IPS DF 6.9 (cell line): ENCODE measurements around the gene GUCY1A1.

Experiments
- DNase-seq: peaks from one replicate; pipeline ENCODE4 v3.0.0-alpha.2; 2013; ENCODE audit warnings: low read depth, low spot score
- H3K27ac ChIP-seq: one replicate; pipeline ENCODE4 v1.5.1; 2013; ENCODE audit warnings: low read length, control low read depth
- H3K27me3 ChIP-seq: 2 replicates; pipeline ENCODE4 v1.6.1; 2013; ENCODE audit warnings: mild to moderate bottlenecking, low read length; ENCODE audit not compliant: control insufficient read depth, insufficient read depth
- H3K36me3 ChIP-seq: 2 replicates; pipeline ENCODE4 v1.6.1; 2013; ENCODE audit warnings: low read length; ENCODE audit not compliant: control insufficient read depth, insufficient read depth
- H3K4me1 ChIP-seq: 2 replicates; pipeline ENCODE4 v1.6.1; 2013; ENCODE audit warnings: low read length; ENCODE audit not compliant: control insufficient read depth, insufficient read depth
- H3K4me3 ChIP-seq: 2 replicates; pipeline ENCODE4 v1.5.1; 2013; ENCODE audit warnings: mild to moderate bottlenecking, low read length
- H3K9me3 ChIP-seq: 2 replicates; pipeline ENCODE4 v1.6.1; 2013; ENCODE audit warnings: low read length, inconsistent platforms; ENCODE audit not compliant: control insufficient read depth, insufficient read depth
- WGBS: extraction: QIAGEN DNeasy Blood & Tissue Kit; methylation state at CpG from one replicate; pipeline ENCODE4 v1.1.7; 2013; ENCODE audit warnings: mixed read lengths, missing lambda C conversion rate; ENCODE audit not compliant: insufficient read length, insufficient coverage; 5-methylcytosine and 5-hydroxymethylcytosine counted together

GUCY1A1 gene

DNA sequence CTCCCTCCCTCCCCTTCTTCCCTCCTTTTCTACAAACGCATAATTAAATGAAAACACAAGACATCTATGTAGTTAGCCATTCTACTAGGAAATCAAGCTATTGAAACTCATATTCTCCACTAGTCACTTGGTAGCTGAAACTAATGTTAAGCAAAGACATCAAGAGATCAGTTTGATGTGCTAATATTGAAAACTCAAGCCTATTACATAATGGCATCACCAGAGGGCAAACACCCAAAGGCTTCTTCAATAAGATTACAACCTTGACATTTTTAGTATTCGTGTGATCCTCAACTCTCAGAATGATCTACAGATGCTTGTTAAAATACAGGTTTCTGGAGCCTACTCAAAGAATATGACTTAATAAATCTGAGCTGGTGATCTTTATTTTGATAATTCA is 6.2 kb upstream of the GUCY1A1 start:
- 100% methylated on average over 1 of the region's 2 CpGs for WGBS
- H3K27me3 ChIP-seq, result peaks cover 8% of the 10 kb centered on the region; the same call in 1 of the 2 replicates
- DNase-seq, result no peak
- no peaks in the 10 kb centered on the region for H3K9me3 ChIP-seq
- no peaks in the 10 kb centered on the region for H3K4me1 ChIP-seq
- H3K36me3 ChIP-seq, result no peaks in the 10 kb centered on the region
- no peak overlapping the region for H3K27ac ChIP-seq
- no peak overlapping the region for H3K4me3 ChIP-seq

- DNase-seq, result no peak
- Histone ChIP-seq H3K9me3 (no peaks in the 10 kb centered on the region), H3K27ac (no peak overlapping the region), H3K4me1 (no peaks in the 10 kb centered on the region), H3K27me3 (peaks cover 37% of the 10 kb centered on the region), H3K36me3 (no peaks in the 10 kb centered on the region), H3K4me3 (no peak overlapping the region)
- no CpG with 5 or more reads among the region's 2 CpGs for WGBS
Observed at GRCh38 chr4:155665054-155665453, 1.6 kb upstream of the GUCY1A1 start.

DNA sequence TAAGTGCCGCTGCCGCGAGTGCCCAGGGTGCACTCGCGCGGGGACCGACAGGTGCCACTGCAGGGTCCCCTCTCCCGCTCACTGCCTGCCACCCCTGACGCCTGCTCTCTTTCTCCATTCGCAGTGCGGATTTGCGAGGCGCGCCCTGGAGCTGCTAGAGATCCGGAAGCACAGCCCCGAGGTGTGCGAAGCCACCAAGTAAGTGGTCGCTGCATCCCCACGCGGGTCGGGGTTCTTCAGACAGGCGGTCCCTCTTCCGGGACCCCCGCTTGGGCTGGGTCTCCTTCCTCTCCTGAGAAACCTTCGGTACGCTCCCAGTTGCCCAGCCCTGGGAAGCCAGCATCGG is 547 bp downstream of the GUCY1A1 start:
- no peak overlapping the region for H3K27ac ChIP-seq
- peak overlapping the region; percentile 2; the same call in 1 of the 2 replicates for H3K4me3 ChIP-seq
- H3K36me3 ChIP-seq, result no peaks in the 10 kb centered on the region
- DNase-seq, result no peak
- H3K27me3 ChIP-seq, result peaks cover 40% of the 10 kb centered on the region
- WGBS, result no CpG with 5 or more reads among the region's 27 CpGs
- no peaks in the 10 kb centered on the region for H3K4me1 ChIP-seq
- no peaks in the 10 kb centered on the region for H3K9me3 ChIP-seq

- H3K27ac ChIP-seq, result no peak overlapping the region
- H3K9me3 ChIP-seq, result no peaks in the 10 kb centered on the region
- WGBS, result no CpG with 5 or more reads among the region's 71 CpGs
- H3K36me3 ChIP-seq, result no peaks in the 10 kb centered on the region
- no peaks in the 10 kb centered on the region for H3K4me1 ChIP-seq
- H3K4me3 ChIP-seq, result peak overlapping the region; percentile 27; the same call in 1 of the 2 replicates
- peaks cover 40% of the 10 kb centered on the region for H3K27me3 ChIP-seq
- DNase-seq, result no peak
Observed at GRCh38 chr4:155667568-155668511, 1.2 kb downstream of the GUCY1A1 start.

DNA sequence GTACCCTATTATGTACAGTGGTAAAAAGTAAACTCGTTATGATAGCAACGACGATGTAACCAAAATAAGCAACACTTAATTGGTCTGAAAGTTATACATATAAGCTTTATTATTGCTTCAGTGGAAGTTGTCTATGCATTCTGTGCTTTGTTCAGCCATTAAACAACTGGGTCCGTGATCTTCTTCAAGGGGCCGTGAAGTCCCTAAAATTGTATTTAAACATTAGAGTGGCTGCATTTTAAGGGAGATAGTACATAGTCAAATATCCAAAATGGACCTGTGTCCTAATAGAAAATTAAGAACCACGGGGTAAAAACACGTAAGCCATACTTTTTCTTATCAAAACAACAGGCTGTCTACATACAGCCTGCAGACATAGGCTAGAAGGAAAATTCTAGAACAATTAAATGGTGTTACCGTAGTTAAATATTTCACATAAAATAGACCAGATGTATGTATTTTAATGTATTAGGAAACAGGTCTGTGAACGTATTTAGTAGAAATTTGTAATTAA is 2.1 kb downstream of the GUCY1A1 start:
- no peak for DNase-seq
- Histone ChIP-seq H3K36me3 (no peaks in the 10 kb centered on the region), H3K4me3 (no peak overlapping the region), H3K27ac (no peak overlapping the region), H3K27me3 (peaks cover 38% of the 10 kb centered on the region), H3K4me1 (no peaks in the 10 kb centered on the region), H3K9me3 (no peaks in the 10 kb centered on the region)
- no CpG with 5 or more reads among the region's 9 CpGs for WGBS

DNA sequence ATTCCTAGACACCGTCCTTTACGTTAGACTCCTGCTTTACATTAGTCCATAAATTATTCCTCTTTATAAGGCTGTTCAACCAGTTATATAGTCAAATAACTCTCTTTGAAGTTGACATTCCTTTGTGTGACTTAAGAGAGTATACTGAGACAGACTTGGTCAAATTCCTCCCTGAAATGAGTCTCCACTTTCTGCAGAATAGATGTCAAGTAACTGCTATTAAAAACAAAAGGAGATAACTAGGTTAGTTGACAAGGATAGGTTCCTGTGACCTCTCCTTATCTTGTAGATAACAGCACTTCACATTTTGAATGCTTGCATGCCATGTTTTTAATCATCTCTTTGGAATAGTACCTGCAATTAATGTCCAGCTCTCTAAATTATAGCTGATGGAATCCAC is 5.7 kb downstream of the GUCY1A1 start:
- Histone ChIP-seq H3K27ac (no peak overlapping the region), H3K4me1 (no peaks in the 10 kb centered on the region), H3K36me3 (no peaks in the 10 kb centered on the region), H3K27me3 (peaks cover 14% of the 10 kb centered on the region), H3K4me3 (no peak overlapping the region), H3K9me3 (no peaks in the 10 kb centered on the region)
- no CpG with 5 or more reads among the region's 2 CpGs for WGBS
- DNase-seq, result no peak

DNA sequence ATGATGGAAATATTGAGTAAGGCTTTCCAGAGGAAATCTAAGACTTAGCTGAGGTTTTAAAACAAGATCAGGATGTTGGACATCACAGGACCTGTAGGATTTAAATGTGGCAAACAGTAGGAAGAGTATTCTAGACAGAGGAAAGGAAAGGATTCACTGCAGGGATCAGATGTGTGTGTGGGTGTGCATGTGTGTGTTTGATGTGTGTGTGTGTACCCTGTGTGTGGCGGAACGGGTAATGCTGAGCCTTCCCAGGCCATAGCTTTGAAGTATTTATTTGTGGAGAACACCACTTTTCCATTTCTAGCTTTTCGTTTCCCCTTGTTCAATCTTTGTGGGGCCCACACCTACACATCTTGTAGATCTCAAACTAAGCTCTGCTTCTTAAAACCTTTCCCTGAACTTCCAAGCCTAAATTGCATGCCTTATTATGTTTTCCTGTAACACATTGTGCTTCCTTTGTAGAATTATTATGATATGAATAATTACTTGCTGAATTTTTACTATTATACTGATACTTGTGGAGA is 6.9 kb downstream of the GUCY1A1 start:
- H3K27me3 ChIP-seq, result peaks cover 5% of the 10 kb centered on the region; the same call in 1 of the 2 replicates
- H3K9me3 ChIP-seq, result no peaks in the 10 kb centered on the region
- DNase-seq, result no peak
- H3K27ac ChIP-seq, result no peak overlapping the region
- H3K4me3 ChIP-seq, result no peak overlapping the region
- H3K36me3 ChIP-seq, result no peaks in the 10 kb centered on the region
- H3K4me1 ChIP-seq, result no peaks in the 10 kb centered on the region
- no CpG with 5 or more reads among the region's 3 CpGs for WGBS

DNA sequence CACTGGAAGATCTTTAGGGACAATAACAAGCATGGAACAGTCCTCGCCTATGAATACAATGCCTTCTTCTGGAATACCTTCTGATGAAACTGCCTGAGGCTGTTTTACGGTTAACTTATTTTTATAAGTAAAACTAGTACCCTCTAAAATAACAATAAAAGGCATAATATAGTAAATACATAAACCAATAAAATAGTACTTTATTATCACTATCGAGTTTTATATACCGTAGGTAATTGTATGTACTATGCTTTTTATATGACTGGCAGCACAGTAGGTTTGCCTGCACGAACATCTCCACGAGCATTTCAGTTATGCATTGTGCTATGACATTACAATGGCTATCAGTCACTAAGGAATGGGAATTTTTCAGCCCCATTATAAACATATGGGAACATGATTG is 8.0 kb downstream of the GUCY1A1 start:
- Histone ChIP-seq H3K4me1 (no peaks in the 10 kb centered on the region), H3K4me3 (no peak overlapping the region), H3K36me3 (no peaks in the 10 kb centered on the region), H3K9me3 (no peaks in the 10 kb centered on the region), H3K27ac (no peak overlapping the region), H3K27me3 (peaks cover 2% of the 10 kb centered on the region; the same call in 1 of the 2 replicates)
- no peak for DNase-seq
- WGBS, result no CpG with 5 or more reads among the region's 6 CpGs

- no peaks in the 10 kb centered on the region for H3K4me1 ChIP-seq
- H3K4me3 ChIP-seq, result no peak overlapping the region
- H3K27me3 ChIP-seq, result peaks cover 2% of the 10 kb centered on the region; the same call in 1 of the 2 replicates
- H3K27ac ChIP-seq, result no peak overlapping the region
- no peaks in the 10 kb centered on the region for H3K9me3 ChIP-seq
- H3K36me3 ChIP-seq, result no peaks in the 10 kb centered on the region
- DNase-seq, result no peak
- WGBS, result no CpG with 5 or more reads among the region's 2 CpGs
Observed at GRCh38 chr4:155675709-155676429, 9.2 kb downstream of the GUCY1A1 start.

- Histone ChIP-seq H3K4me3 (no peak overlapping the region), H3K36me3 (no peaks in the 10 kb centered on the region), H3K9me3 (no peaks in the 10 kb centered on the region), H3K27me3 (no peaks in the 10 kb centered on the region), H3K27ac (no peak overlapping the region), H3K4me1 (no peaks in the 10 kb centered on the region)
- DNase-seq, result no peak
- no CpG with 5 or more reads among the region's 4 CpGs for WGBS
Observed at GRCh38 chr4:155676430-155676825, 9.8 kb downstream of the GUCY1A1 start.
